MM.1S (cell line): ENCODE results near the gene PHAX.

ENCODE experiments used
- DNase-seq: peaks from one replicate; pipeline ENCODE4 v3.0.0-alpha.2; 2015
- H2AFZ ChIP-seq: fragments of 300-600 bp; sonication (generic); 2 replicates; pipeline ENCODE4 v1.6.0; 2016; ENCODE audit warnings: antibody characterized with exemption, low read length
- H3F3A ChIP-seq: fragments of 300-600 bp; sonication (generic); 2 replicates; pipeline ENCODE4 v1.6.1; 2016; ENCODE audit warnings: mild to moderate bottlenecking, antibody characterized with exemption, low read length, moderate library complexity, mixed read lengths; ENCODE audit not compliant: insufficient read depth
- H3K27ac ChIP-seq: fragments of 300-600 bp; sonication (generic); 2 replicates; pipeline ENCODE4 v1.5.1; 2016; ENCODE audit warnings: mild to moderate bottlenecking, low read length
- H3K27me3 ChIP-seq: fragments of 300-600 bp; sonication (generic); replicated peaks from 2 replicates; pipeline ENCODE4 v1.6.0; 2016; ENCODE audit warnings: low read length; ENCODE audit not compliant: insufficient read depth
- H3K36me3 ChIP-seq: fragments of 300-600 bp; sonication (generic); replicated peaks from 2 replicates; pipeline ENCODE4 v1.6.1; 2016; ENCODE audit warnings: mild to moderate bottlenecking, low read length, mixed read lengths; ENCODE audit not compliant: insufficient read depth
- H3K4me1 ChIP-seq: fragments of 300-600 bp; sonication (generic); 2 replicates; pipeline ENCODE4 v1.6.1; 2016; ENCODE audit warnings: low read length, mixed read lengths
- H3K4me2 ChIP-seq: fragments of 300-600 bp; sonication (generic); 2 replicates; pipeline ENCODE4 v1.6.0; 2016; ENCODE audit warnings: low read depth, low read length
- H3K4me3 ChIP-seq: fragments of 300-600 bp; sonication (generic); 2 replicates; pipeline ENCODE4 v1.5.1; 2016; ENCODE audit warnings: low read length, mixed read lengths
- H3K79me2 ChIP-seq: fragments of 300-600 bp; sonication (generic); 2 replicates; pipeline ENCODE4 v1.6.1; 2016; ENCODE audit warnings: mixed run types, low read length, mixed read lengths
- H3K9ac ChIP-seq: fragments of 300-600 bp; sonication (generic); 2 replicates; pipeline ENCODE4 v1.6.1; 2016; ENCODE audit warnings: low read length, mixed read lengths
- H3K9me2 ChIP-seq: fragments of 300-600 bp; sonication (generic); replicated peaks from 2 replicates; pipeline ENCODE4 v1.6.1; 2016; ENCODE audit warnings: mild to moderate bottlenecking, low read length, mixed read lengths; ENCODE audit not compliant: insufficient read depth
- H3K9me3 ChIP-seq: fragments of 300-600 bp; sonication (generic); replicated peaks from 2 replicates; pipeline ENCODE4 v1.6.1; 2016; ENCODE audit warnings: mild to moderate bottlenecking, low read length, mixed read lengths; ENCODE audit not compliant: insufficient read depth
- H4K20me1 ChIP-seq: fragments of 300-600 bp; sonication (generic); 2 replicates; pipeline ENCODE4 v1.6.1; 2016; ENCODE audit warnings: mild to moderate bottlenecking, low read length, moderate library complexity, mixed read lengths; ENCODE audit not compliant: insufficient read depth
- CTCF ChIP-seq: fragments of 300-600 bp; sonication (generic); IDR thresholded peaks from 2 replicates; pipeline ENCODE4 v1.5.1; 2016; ENCODE audit warnings: antibody characterized with exemption, low read length, mixed read lengths
- EZH2 ChIP-seq: fragments of 300-600 bp; sonication (generic); optimal IDR thresholded peaks from 2 replicates; pipeline ENCODE3; 2017; ENCODE audit warnings: low read depth, mild to moderate bottlenecking, antibody characterized with exemption, low read length, mixed read lengths
- EZH2phosphoT487 ChIP-seq: fragments of 300-600 bp; sonication (generic); IDR thresholded peaks from 2 replicates; pipeline ENCODE4 v1.6.1; 2018; ENCODE audit warnings: antibody characterized with exemption, low read length

PHAX gene

GRCh38 chr5:126594748-126595485 lies 5.8 kb upstream of the PHAX start, which contains the start of gene ALDH7A1:
ALDH7A1 (minus strand) TSS chr5:126595219; CDS start chr5:126595198, 21 bp downstream.
- H3K4me1 ChIP-seq = no peaks in the 10 kb centered on the region
- H3K36me3 ChIP-seq = no peaks in the 10 kb centered on the region
- H3F3A ChIP-seq = no peaks in the 10 kb centered on the region; the same call in 1 of the 2 replicates
- H4K20me1 ChIP-seq = no peaks in the 10 kb centered on the region
- peak within 1 kb of the TSS; percentile 33; the same call in 1 of the 2 replicates for H3K4me2 ChIP-seq
- no peak within 1 kb of the TSS for H3K27ac ChIP-seq
- no peak for DNase-seq
- no peaks in the 10 kb centered on the region for H3K9me2 ChIP-seq
- H3K9me3 ChIP-seq = no peaks in the 10 kb centered on the region
- no peaks in the 10 kb centered on the region for H3K27me3 ChIP-seq
- TF ChIP-seq EZH2phosphoT487 (no peak), EZH2 (no peak), CTCF (no peak)
- H3K4me3 ChIP-seq = no peak within 1 kb of the TSS
- no peaks in the 10 kb centered on the region for H3K79me2 ChIP-seq
- H3K9ac ChIP-seq = no peak within 1 kb of the TSS
- H2AFZ ChIP-seq = peak within 1 kb of the TSS; percentile 16; the same call in 1 of the 2 replicates

GRCh38 chr5:126595486-126596083 lies 5.2 kb upstream of the PHAX start:
- H3K9ac ChIP-seq = no peak overlapping the region
- H2AFZ ChIP-seq = no peak overlapping the region
- no peak for TF ChIP-seq CTCF
- TF ChIP-seq EZH2phosphoT487 = no peak
- no peak for TF ChIP-seq EZH2

GRCh38 chr5:126597156-126597555 lies 3.6 kb upstream of the PHAX start:
- Histone ChIP-seq H3F3A (no peaks in the 10 kb centered on the region; the same call in 1 of the 2 replicates), H3K27me3 (no peaks in the 10 kb centered on the region), H3K9me3 (no peaks in the 10 kb centered on the region), H2AFZ (no peak overlapping the region), H3K27ac (no peak overlapping the region), H3K9ac (no peak overlapping the region), H3K36me3 (no peaks in the 10 kb centered on the region), H3K79me2 (peaks cover 14% of the 10 kb centered on the region), H3K4me1 (peaks cover 6% of the 10 kb centered on the region), H4K20me1 (no peaks in the 10 kb centered on the region), H3K9me2 (no peaks in the 10 kb centered on the region), H3K4me3 (no peak overlapping the region), H3K4me2 (no peak overlapping the region)
- no peak for TF ChIP-seq EZH2
- no peak for TF ChIP-seq CTCF
- no peak for TF ChIP-seq EZH2phosphoT487
- no peak for DNase-seq

More at GRCh38 chr5:126595486-126596083, 5.2 kb upstream of the PHAX start:
- Histone ChIP-seq H3K9me2 (no peaks in the 10 kb centered on the region), H3K4me2 (no peak overlapping the region), H3F3A (no peaks in the 10 kb centered on the region; the same call in 1 of the 2 replicates), H3K36me3 (no peaks in the 10 kb centered on the region), H3K79me2 (no peaks in the 10 kb centered on the region), H3K4me3 (no peak overlapping the region), H3K4me1 (0 out of 2 replicates have a peak, but pooled peaks cover 4% of the 10 kb centered on the region), H4K20me1 (no peaks in the 10 kb centered on the region), H3K9me3 (no peaks in the 10 kb centered on the region), H3K27me3 (no peaks in the 10 kb centered on the region), H3K27ac (no peak overlapping the region)
- no peak for DNase-seq
